ENCODE measurements around the gene FOXP1. TPM values are rescaled to one million over a fixed set of nuclear protein-coding genes. Genes with fewer than 3 reads are reported as not detected.

Gene FOXP1
- total RNA-seq, 1 experiment from 2014 or later, result 75.3 TPM

GRCh38 chr3:71591101-71591500 is 7.6 kb upstream of the FOXP1 start:
- Histone ChIP-seq H3K23me2 (ENCODE audit: insufficient read length, low read depth, low read length, poor library complexity, severe bottlenecking) (no peaks in the 10 kb centered on the region), H3K9ac (ENCODE audit: extremely low read depth, insufficient read length, low read length) (no peak overlapping the region), H3K23ac (ENCODE audit: insufficient read length, low read depth, low read length) (no peak overlapping the region), H4K20me1 (ENCODE audit: control insufficient read depth, insufficient read depth, insufficient read length) (no peaks in the 10 kb centered on the region), H3K79me1 (ENCODE audit: insufficient read depth, low read depth, low read length, poor library complexity, severe bottlenecking) (no peaks in the 10 kb centered on the region), H2AK5ac (ENCODE audit: insufficient read length, low read length) (no peak overlapping the region), H3K4me1 (ENCODE audit: insufficient read depth, low read length) (no peaks in the 10 kb centered on the region), H3T11ph (ENCODE audit: low read length) (no peak overlapping the region), H2BK20ac (ENCODE audit: low read depth, low read length, poor library complexity, severe bottlenecking) (no peak overlapping the region), H3K27me3 (ENCODE audit: insufficient read depth, low read length) (no peaks in the 10 kb centered on the region), H4K91ac (ENCODE audit: insufficient read length, low read depth, low read length) (no peak overlapping the region), H4K5ac (ENCODE audit: insufficient read length, low read depth, low read length) (no peak overlapping the region), H3K56ac (ENCODE audit: insufficient read length, low read depth, low read length) (no peak overlapping the region), H2BK15ac (ENCODE audit: low read depth, low read length) (no peak overlapping the region), H3K27ac (ENCODE audit: insufficient read length, low read depth, low read length) (no peak overlapping the region), H3K14ac (ENCODE audit: insufficient read depth, low read length) (no peak overlapping the region), H3K18ac (ENCODE audit: insufficient read length, low read depth, low read length) (no peak overlapping the region), H3K9me3 (ENCODE audit: control insufficient read depth, low read depth, low read length) (peaks cover 3% of the 10 kb centered on the region), H2AFZ (ENCODE audit: low read length) (no peak overlapping the region), H4K8ac (replicated peaks; ENCODE audit: insufficient read length, low read depth, low read length) (no peak overlapping the region), H2BK5ac (ENCODE audit: insufficient read length, low read length) (no peak overlapping the region), H2BK120ac (ENCODE audit: low read depth, low read length, poor library complexity, severe bottlenecking) (no peak overlapping the region), H3K79me2 (ENCODE audit: insufficient read depth, low read length) (no peaks in the 10 kb centered on the region), H2BK12ac (ENCODE audit: insufficient read length, low read depth, low read length) (no peak overlapping the region), H3K4me2 (ENCODE audit: insufficient read depth, insufficient read length, low read length) (no peak overlapping the region), H3K4ac (ENCODE audit: low read depth, low read length) (no peak overlapping the region)
- no peak overlapping the region for H3K4me3 Mint-ChIP-seq
- no peak overlapping the region for H3K27ac Mint-ChIP-seq
- H3K27me3 Mint-ChIP-seq (ENCODE audit: low read depth), result no peaks in the 10 kb centered on the region; the same call in 1 of the 2 replicates
- no CpG with 5 or more reads among the region's 2 CpGs for WGBS (ENCODE audit: extremely low coverage, insufficient read length, low lambda C conversion rate)
- H3K4me1 Mint-ChIP-seq, result peaks cover 2 to 11% of the 10 kb centered on the region in 2 experiments; a peak in 1 of 4 replicates
- H3K9me3 Mint-ChIP-seq, result peaks cover 7 to 15% of the 10 kb centered on the region in 2 experiments; a peak in 4 of 5 replicates
- H3K36me3 Mint-ChIP-seq (ENCODE audit: insufficient read depth in 1 of 3, low read depth in 3 of 3), result peaks cover 0 to 13% (median 3%) of the 10 kb centered on the region in 3 experiments; a peak in 6 of 7 replicates
- DNase-seq, result no peak
- TF ChIP-seq CTCF (conservative IDR thresholded peaks at IDR 0.05), result no peak

Data from H9 (cell line).